Panc1 (cell line): ENCODE measurements around the gene PCSK5.

Experiments used
- CTCF ChIP-seq: fragments of 450-650 bp; IDR thresholded peaks from 2 replicates; pipeline ENCODE4 v1.5.1; 2017; ENCODE audit warnings: mild to moderate bottlenecking
- POLR2AphosphoS5 ChIP-seq: IDR thresholded peaks from 2 replicates; pipeline ENCODE4 v1.6.1; 2012; ENCODE audit warnings: mild to moderate bottlenecking, low read depth, low read length, moderate library complexity
- REST ChIP-seq, 2 experiments: IDR thresholded peaks; 2 replicates each; pipeline ENCODE4 v1.6.1; 2011 to 2012; ENCODE audit warnings: low read depth in 2 of 2, control low read depth in 1 of 2, low read length in 1 of 2, mild to moderate bottlenecking in 1 of 2, moderate library complexity in 1 of 2; ENCODE audit not compliant: insufficient read depth in 1 of 2
- SIN3A ChIP-seq: IDR thresholded peaks from 2 replicates; pipeline ENCODE4 v1.6.1; 2012; ENCODE audit warnings: low read depth, mild to moderate bottlenecking, low read length, moderate library complexity, borderline replicate concordance; ENCODE audit not compliant: insufficient read depth
- TCF7L2 ChIP-seq: IDR thresholded peaks from 2 replicates; pipeline ENCODE4 v1.6.1; 2011; ENCODE audit warnings: mild to moderate bottlenecking, low read depth, low read length, inconsistent platforms

- TF ChIP-seq CTCF (no peak), REST (IDR thresholded peaks at IDR 0.05; ENCODE audit: insufficient read depth in 1 of 2, low read depth in 2 of 2, low read length in 1 of 2) (no peak), POLR2AphosphoS5 (no peak), SIN3A (no peak), TCF7L2 (no peak)
These were observed 71.7 kb downstream of the PCSK5 start for GRCh38 chr9:75962013-75962661.
